Measurements from ENCODE around the gene MNAT1.
A peak's percentile ranks its signal among the peaks of the same experiment; 100 is the strongest.

MNAT1 gene

DNA sequence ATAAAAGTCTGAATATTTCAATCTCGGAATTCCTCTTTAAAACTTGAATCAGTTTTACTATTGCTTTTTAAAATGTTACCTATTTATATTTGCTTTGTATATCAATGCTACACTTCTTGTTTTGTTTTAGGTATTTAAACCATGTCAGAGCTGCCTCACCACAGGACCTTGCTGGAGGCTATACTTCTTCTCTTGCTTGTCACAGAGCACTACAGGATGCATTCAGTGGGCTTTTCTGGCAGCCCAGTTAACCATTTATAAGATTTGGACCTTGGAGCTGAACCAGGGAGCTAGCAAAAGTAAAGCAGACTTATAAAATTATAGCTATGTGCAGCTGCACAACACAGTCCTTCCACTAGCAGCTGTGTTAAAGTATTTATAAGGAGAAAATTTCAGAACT, 233.5 kb downstream of the MNAT1 start:
- DNase-seq (ENCODE audit: low read depth), result no peak

DNA sequence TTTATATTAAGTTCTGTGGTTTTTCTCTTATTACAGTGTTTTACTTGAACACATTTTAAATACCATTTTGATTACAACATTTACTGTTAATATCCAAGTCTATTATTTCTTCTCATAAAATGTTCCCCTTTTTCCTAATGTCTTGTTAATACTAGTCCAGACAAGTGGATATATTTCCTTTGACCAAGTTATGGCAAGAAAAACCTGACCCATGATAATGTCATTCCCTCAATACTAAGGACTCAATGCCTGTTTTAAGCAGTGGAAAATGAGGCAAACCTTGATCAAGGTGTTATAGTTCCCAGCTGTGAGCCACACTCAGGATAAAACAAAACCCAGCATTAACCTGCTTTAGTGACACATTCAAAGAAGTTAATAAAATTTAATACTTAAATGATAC, 234.1 kb downstream of the MNAT1 start:
- no peak for DNase-seq (ENCODE audit: low read depth)

- DNase-seq (ENCODE audit: low read depth), result no peak
These were observed 235.6 kb downstream of the MNAT1 start for GRCh38 chr14:60970146-60970545.

DNA sequence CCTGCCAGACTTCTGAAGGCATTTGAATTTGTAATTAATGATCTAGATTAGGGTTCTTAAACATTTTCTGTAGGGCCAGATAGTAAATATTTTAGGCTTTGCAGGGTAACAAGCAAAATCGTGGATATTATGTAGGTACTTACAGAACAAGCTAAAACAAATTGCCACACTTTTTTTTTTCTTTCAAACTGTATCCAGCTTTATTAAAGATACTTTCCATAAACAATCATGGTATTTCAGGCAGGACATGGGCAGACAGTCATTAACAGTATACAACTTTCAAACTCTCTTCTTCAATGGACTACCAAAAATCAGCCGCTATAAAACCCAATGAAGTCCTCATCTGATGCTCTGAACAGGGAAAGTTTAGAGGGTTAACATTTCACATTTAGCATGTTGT, 236.7 kb downstream of the MNAT1 start:
- no peak for DNase-seq (ENCODE audit: low read depth)

GRCh38 chr14:60972295-60972694, 237.7 kb downstream of the MNAT1 start:
- DNase-seq (ENCODE audit: low read depth), result no peak

DNA sequence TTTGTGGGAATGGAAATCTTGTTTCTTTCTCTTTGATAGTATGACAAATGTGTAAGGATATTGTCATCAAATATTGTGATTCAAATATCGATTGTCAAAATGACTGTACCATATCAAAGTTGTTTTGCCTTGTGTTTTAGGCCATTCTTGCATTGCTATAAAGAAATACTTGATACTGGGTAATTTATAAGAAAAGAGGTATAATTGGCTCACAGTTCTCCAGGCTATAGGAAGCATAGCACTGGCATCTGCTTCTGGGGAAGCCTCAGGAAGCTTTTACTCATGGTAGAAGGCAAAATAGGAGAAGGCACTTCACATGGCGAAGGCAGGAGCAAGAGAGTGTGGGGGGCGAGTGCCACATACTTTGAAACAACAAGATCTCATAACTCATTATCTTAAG, 238.5 kb downstream of the MNAT1 start:
- no peak for DNase-seq (ENCODE audit: low read depth)

GRCh38 chr14:60974090-60974651, 239.6 kb downstream of the MNAT1 start:
- DNase-seq (ENCODE audit: low read depth), result no peak

- DNase-seq (ENCODE audit: low read depth), result no peak
These were observed 241.0 kb downstream of the MNAT1 start for GRCh38 chr14:60975551-60975950.

GRCh38 chr14:60977847-60978246, 243.3 kb downstream of the MNAT1 start:
- DNase-seq (ENCODE audit: low read depth), result no peak

- DNase-seq (ENCODE audit: low read depth), result peak; percentile 96
These were observed 246.5 kb downstream of the MNAT1 start, which contains the start of the genes SLC38A6 and TRMT5 for GRCh38 chr14:60980811-60981632. TSS of gene SLC38A6 (plus strand) at chr14:60981245. CDS start at chr14:60981278, 33 bp downstream. TSS of gene TRMT5 (minus strand) at chr14:60981079. CDS start at chr14:60980973, 106 bp downstream.

DNA sequence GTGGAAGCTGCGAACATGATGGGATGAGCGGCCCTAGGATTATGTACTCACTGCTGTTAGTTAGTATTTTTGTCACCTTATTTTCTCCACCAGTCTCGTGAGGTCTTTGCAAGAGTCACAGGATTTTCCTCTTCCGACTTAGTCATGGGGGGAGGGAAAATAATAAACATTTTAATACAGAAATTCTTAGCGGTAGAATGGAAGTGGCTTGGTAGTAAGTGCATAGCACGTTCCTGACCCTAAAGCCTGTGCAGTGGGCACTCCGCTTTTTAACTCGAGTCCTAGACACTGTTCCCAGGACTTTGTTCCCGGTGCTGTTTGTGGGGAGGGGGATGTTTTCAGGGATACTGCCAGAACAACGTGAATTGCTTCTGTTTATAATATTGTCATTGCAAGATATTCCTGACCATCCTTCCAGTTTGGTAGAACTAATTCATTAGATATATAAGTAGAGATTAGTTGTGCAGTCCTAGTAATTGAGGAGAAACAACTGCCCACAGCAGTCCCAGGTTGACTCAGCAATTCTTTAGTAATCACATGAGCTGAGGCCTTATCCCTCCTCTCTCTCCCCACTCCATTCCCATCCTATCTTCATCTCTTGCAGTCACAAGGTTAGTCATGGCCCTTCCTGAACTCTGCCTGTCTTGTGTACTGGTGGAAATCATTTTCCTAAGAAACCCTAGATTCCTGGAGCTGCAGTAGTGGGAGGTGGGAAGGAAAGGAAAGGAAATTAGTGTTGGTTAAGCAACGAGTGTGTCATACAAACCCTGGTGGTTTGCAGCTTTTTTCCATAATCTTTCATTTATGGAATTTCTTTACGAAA, 247.3 kb downstream of the MNAT1 start:
- DNase-seq (ENCODE audit: low read depth), result peak; percentile 99

DNA sequence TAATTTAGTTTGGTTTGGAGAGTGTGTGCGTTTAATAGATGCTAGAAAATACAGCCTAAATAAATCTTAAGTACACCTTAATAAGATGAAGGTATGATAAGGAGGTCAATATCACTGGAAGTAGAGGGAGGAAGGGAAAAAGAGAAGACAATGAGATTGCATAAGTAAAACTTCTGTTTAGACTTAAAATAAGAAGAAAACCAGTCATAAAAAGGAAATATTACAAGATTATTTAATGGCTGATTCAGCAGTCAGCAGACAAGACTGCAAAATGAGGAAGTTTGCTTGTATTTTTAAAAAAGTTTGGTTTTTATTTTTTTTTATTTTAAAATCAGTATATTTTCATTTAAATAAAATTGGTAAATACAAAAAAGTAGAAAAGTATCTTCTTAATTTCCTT, 249.6 kb downstream of the MNAT1 start:
- no peak for DNase-seq (ENCODE audit: low read depth)

DNA sequence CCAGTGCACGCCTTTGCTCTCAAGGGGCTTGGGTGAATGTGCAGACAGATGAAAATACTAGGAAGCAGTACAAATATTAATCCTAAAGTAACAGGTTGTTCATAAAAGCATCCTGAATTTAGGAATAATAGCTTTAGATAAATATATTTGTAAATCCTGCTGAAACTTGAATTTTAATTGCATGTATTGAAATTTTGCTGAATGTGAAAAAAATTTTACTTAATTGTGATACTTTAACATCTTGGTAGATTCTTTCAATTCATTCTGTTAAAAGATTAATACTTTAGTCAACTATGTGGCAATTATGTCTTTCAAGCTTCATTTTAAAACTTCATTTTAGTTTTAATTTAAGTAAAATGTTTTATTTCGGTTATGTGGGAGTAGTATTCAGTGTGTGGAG, 251.9 kb downstream of the MNAT1 start:
- no peak for DNase-seq (ENCODE audit: low read depth)

DNA sequence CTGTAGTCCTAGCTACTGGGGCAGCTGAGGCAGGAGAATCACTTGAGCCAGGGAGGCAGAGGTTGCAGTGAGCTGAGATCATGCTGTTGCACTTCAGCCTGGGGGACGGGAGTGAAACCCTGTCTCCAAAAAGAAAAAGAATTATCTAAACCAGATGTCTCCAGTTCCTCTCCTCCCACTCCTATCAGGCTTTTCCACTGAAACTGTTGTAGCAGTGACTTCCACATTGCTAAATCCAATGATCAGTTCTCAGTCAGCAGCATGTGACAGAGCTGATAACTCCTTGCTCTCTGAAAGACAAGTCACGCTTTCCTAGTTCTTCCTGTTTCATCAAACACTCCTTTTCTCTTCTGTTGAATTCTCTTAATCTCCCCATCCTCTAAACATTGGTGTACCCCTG, 255.0 kb downstream of the MNAT1 start:
- DNase-seq (ENCODE audit: low read depth), result no peak

GRCh38 chr14:60998617-60999016, 264.1 kb downstream of the MNAT1 start:
- no peak for DNase-seq (ENCODE audit: low read depth)

DNA sequence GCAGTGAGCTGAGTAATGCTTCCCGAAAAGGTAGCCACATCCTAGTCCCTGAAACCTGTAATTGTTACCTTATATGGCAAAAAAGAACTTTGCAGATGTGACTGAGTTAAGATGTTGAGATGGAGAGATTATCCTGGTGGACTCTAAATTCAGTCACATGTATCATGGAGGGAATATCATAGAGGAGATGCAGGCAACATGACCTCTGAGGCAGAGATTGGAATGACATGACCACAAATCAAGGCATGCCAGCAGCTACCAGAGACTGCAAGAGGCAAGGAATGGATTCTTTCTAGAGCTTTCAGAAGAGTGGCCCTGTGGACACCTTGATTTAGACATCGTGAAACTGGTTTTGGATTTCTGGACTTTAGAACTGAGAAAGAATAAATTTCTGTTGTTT, 265.0 kb downstream of the MNAT1 start:
- DNase-seq (ENCODE audit: low read depth), result no peak

GRCh38 chr14:61003571-61003970, 269.0 kb downstream of the MNAT1 start:
- peak; percentile 34 for DNase-seq (ENCODE audit: low read depth)

GRCh38 chr14:61019537-61019936, 285.0 kb downstream of the MNAT1 start:
- DNase-seq (ENCODE audit: low read depth), result no peak

All from amniotic epithelial cell (primary cell).